MM.1S (cell line): ENCODE results near the gene FECH.

ENCODE experiments used
- EZH2 ChIP-seq: fragments of 300-600 bp; sonication (generic); optimal IDR thresholded peaks from 2 replicates; pipeline ENCODE3; 2017; ENCODE audit warnings: low read depth, mild to moderate bottlenecking, antibody characterized with exemption, low read length, mixed read lengths
- EZH2phosphoT487 ChIP-seq: fragments of 300-600 bp; sonication (generic); IDR thresholded peaks from 2 replicates; pipeline ENCODE4 v1.6.1; 2018; ENCODE audit warnings: antibody characterized with exemption, low read length
- TF ChIP-seq, protein P1 (sequence below): fragments of 300-600 bp; sonication (generic); IDR thresholded peaks from 2 replicates; pipeline ENCODE4 v1.5.1; 2016; ENCODE audit warnings: antibody characterized with exemption, low read length, mixed read lengths

DNA sequence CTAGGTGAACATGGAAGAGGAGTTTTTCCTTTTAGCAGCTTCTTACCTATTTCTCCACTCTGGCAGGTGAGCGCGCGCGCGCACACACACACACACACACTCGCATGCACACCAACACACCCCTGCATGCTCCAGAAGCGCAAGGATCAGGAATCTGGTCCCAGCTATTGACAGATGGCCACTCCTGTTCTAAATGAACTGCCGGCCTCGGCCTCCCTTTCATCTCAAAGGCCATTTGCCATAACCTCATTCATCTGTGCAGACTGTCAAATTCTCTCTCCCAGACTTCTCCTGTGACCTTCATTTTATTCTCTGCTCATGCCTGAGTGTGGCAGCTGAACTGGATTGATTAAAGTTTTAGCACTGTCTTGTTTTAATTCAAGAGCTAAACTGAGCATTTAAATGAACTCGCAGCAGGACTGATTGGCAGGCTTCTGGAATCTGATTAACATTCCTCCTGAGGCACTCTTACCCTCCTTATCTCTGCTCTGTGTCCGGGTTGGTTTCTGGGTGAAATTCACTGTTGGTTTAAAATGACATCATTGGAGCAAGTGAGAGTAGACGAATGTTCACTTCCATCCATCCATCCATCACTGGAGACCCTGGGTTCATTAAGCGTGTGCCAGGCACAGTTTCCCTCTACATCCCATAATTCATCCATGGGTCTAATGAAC lies 58.8 kb downstream of the FECH start:
- TF ChIP-seq, protein P1, sequence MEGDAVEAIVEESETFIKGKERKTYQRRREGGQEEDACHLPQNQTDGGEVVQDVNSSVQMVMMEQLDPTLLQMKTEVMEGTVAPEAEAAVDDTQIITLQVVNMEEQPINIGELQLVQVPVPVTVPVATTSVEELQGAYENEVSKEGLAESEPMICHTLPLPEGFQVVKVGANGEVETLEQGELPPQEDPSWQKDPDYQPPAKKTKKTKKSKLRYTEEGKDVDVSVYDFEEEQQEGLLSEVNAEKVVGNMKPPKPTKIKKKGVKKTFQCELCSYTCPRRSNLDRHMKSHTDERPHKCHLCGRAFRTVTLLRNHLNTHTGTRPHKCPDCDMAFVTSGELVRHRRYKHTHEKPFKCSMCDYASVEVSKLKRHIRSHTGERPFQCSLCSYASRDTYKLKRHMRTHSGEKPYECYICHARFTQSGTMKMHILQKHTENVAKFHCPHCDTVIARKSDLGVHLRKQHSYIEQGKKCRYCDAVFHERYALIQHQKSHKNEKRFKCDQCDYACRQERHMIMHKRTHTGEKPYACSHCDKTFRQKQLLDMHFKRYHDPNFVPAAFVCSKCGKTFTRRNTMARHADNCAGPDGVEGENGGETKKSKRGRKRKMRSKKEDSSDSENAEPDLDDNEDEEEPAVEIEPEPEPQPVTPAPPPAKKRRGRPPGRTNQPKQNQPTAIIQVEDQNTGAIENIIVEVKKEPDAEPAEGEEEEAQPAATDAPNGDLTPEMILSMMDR = no peak
- TF ChIP-seq EZH2 = no peak
- no peak for TF ChIP-seq EZH2phosphoT487
